ENCODE data around the gene RBP5. TPM values are rescaled to one million over a fixed set of nuclear protein-coding genes. Genes with fewer than 3 reads are reported as not detected.
"Not testable (repeated sequence)": the region's sequence is repeated elsewhere in the genome, so short reads cannot be mapped to it uniquely, and the experiment has no call there.

RBP5 gene
- polyA plus RNA-seq, 3 donors: 41.9 to 72.7 (median 55.5) TPM

GRCh38 chr12:7110661-7111060, 18.0 kb downstream of the RBP5 start:
- DNase-seq (ENCODE audit: extremely low read depth in 1 of 11, low read depth in 9 of 11, low spot score in 4 of 11): no peak

- no peak for DNase-seq (ENCODE audit: extremely low read depth in 1 of 11, low read depth in 9 of 11, low spot score in 4 of 11)
Measured at GRCh38 chr12:7109572-7109920, 19.1 kb downstream of the RBP5 start.

- DNase-seq (ENCODE audit: extremely low read depth in 1 of 11, low read depth in 9 of 11, low spot score in 4 of 11): peak in 7 of 11 donors; percentile 77 to 89 (median 81)
Measured at GRCh38 chr12:7108796-7109571, 19.7 kb downstream of the RBP5 start, which contains the start of gene C1RL. Gene C1RL (minus strand): TSS chr12:7109214. CDS start chr12:7109180, 34 bp downstream.

- DNase-seq (ENCODE audit: extremely low read depth in 1 of 11, low read depth in 9 of 11, low spot score in 4 of 11): no peak
Measured at GRCh38 chr12:7108003-7108795, 20.5 kb downstream of the RBP5 start.

GRCh38 chr12:7107636-7108002, 21.1 kb downstream of the RBP5 start:
- no peak for DNase-seq (ENCODE audit: extremely low read depth in 1 of 11, low read depth in 9 of 11, low spot score in 4 of 11)

- not testable (repeated sequence) for DNase-seq (ENCODE audit: extremely low read depth in 1 of 11, low read depth in 9 of 11, low spot score in 4 of 11)
Measured at GRCh38 chr12:7107181-7107580, 21.5 kb downstream of the RBP5 start.

- DNase-seq (ENCODE audit: extremely low read depth in 1 of 11, low read depth in 9 of 11, low spot score in 4 of 11): no peak
Measured at GRCh38 chr12:7106082-7106481, 22.6 kb downstream of the RBP5 start.

- no peak for DNase-seq (ENCODE audit: extremely low read depth in 1 of 11, low read depth in 9 of 11, low spot score in 4 of 11)
Measured at GRCh38 chr12:7103837-7104584, 24.7 kb downstream of the RBP5 start.

GRCh38 chr12:7102582-7102981, 26.1 kb downstream of the RBP5 start:
- no peak for DNase-seq (ENCODE audit: extremely low read depth in 1 of 11, low read depth in 9 of 11, low spot score in 4 of 11)

- no peak for DNase-seq (ENCODE audit: extremely low read depth in 1 of 11, low read depth in 9 of 11, low spot score in 4 of 11)
Measured at GRCh38 chr12:7101694-7102131, 27.0 kb downstream of the RBP5 start.

GRCh38 chr12:7101047-7101693, 27.5 kb downstream of the RBP5 start:
- DNase-seq (ENCODE audit: extremely low read depth in 1 of 11, low read depth in 9 of 11, low spot score in 4 of 11): no peak

GRCh38 chr12:7100239-7100638, 28.4 kb downstream of the RBP5 start:
- DNase-seq (ENCODE audit: extremely low read depth in 1 of 11, low read depth in 9 of 11, low spot score in 4 of 11): no peak

- DNase-seq (ENCODE audit: extremely low read depth in 1 of 11, low read depth in 9 of 11, low spot score in 4 of 11): no peak
Measured at GRCh38 chr12:7099290-7099996, 29.2 kb downstream of the RBP5 start.

GRCh38 chr12:7096979-7097378, 31.7 kb downstream of the RBP5 start:
- no peak for DNase-seq (ENCODE audit: extremely low read depth in 1 of 11, low read depth in 9 of 11, low spot score in 4 of 11)

- no peak for DNase-seq (ENCODE audit: extremely low read depth in 1 of 11, low read depth in 9 of 11, low spot score in 4 of 11)
Measured at GRCh38 chr12:7096006-7096932, 32.4 kb downstream of the RBP5 start.

GRCh38 chr12:7093892-7094291, 34.8 kb downstream of the RBP5 start:
- no peak for DNase-seq (ENCODE audit: extremely low read depth in 1 of 11, low read depth in 9 of 11, low spot score in 4 of 11)

GRCh38 chr12:7093486-7093885, 35.2 kb downstream of the RBP5 start:
- DNase-seq (ENCODE audit: extremely low read depth in 1 of 11, low read depth in 9 of 11, low spot score in 4 of 11): no peak

Data from renal cortex interstitium (tissue), 11 donors.